Gastrocnemius medialis (tissue), 4 donors: ENCODE data around the gene ALDH2. TPM values are rescaled to one million over a fixed set of nuclear protein-coding genes. Genes with fewer than 3 reads are reported as not detected.

Experiments
- ATAC-seq, 2 donors: fragments of 150-250 bp; one replicate each; pipeline ENCODE4 v1.9.1; 2016
- DNase-seq, 2 donors: peaks; one replicate each; pipeline ENCODE4 v3.0.0-alpha.2; 2019
- H3K27ac ChIP-seq, 4 donors: fragments of 200-600 bp; sonication (generic); 1 replicate in 1 of 4; 2 replicates in 3 of 4; pipeline ENCODE4 v1.5.1; 2016 to 2018; ENCODE audit warnings: mild to moderate bottlenecking in 2 of 4, moderate library complexity in 1 of 4
- H3K27me3 ChIP-seq, 3 donors: fragments of 200-600 bp; sonication (generic) in 2 of 3; 1 replicate in 1 of 3; 2 replicates in 2 of 3; pipeline versions ENCODE4 v1.5.1 to v1.6.0; 2016 to 2019; ENCODE audit warnings: mild to moderate bottlenecking in 1 of 3, moderate library complexity in 1 of 3
- H3K36me3 ChIP-seq, 2 donors: fragments of 200-600 bp; sonication (generic) in 1 of 2; one replicate each; pipeline ENCODE4 v1.5.1; 2017 to 2018
- H3K4me1 ChIP-seq, 2 donors: fragments of 200-600 bp; sonication (generic) in 1 of 2; one replicate each; pipeline ENCODE4 v1.5.1; 2016 to 2017; ENCODE audit warnings: mild to moderate bottlenecking in 2 of 2
- H3K4me3 ChIP-seq, 4 donors: fragments of 200-600 bp; sonication (generic) in 3 of 4; 1 replicate in 1 of 4; 2 replicates in 3 of 4; pipeline ENCODE4 v1.5.1; 2016 to 2019; ENCODE audit warnings: mild to moderate bottlenecking in 2 of 4
- H3K9me3 ChIP-seq, 3 donors: fragments of 200-600 bp; sonication (generic) in 2 of 3; 1 replicate in 1 of 3; 2 replicates in 2 of 3; pipeline ENCODE4 v1.5.1; 2016 to 2019
- POLR2A ChIP-seq, 2 donors: fragments of 450-650 bp; IDR thresholded peaks; one replicate each; pipeline ENCODE4 v1.6.1; 2017; ENCODE audit warnings: antibody characterized with exemption in 2 of 2, mild to moderate bottlenecking in 2 of 2, moderate library complexity in 2 of 2
- in situ Hi-C, 4 donors: fragments of 200-750 bp; cut with MboI; loops; one replicate each; pipeline versions ENCODE4 v1.15.0 to v1.8.0; 2017; ENCODE audit warnings: low sequenced_read_pairs in 4 of 4
- intact Hi-C: fragments of 100-400 bp; cut with DNase I; formaldehyde crosslinking; loops from one replicate; pipeline ENCODE4 v1.15.1; 2023; ENCODE audit warnings: low total_unique reads
- total RNA-seq, 4 donors: library from RNA; depleted of rRNA; stranded (reverse); fragments of >200 nt; gene quantifications; one replicate each; pipeline versions ENCODE4 v1.1.0 to v1.2.3, GENCODE V29; 2016
- TF ChIP-seq, protein P1 (sequence below), 5 experiments: fragments of 450-650 bp in 3 of 5; fragments of 200-600 bp in 2 of 5; sonication (generic) in 2 of 5; IDR thresholded peaks in 4 of 5; conservative IDR thresholded peaks in 1 of 5; 1 replicate in 4 of 5; 2 replicates in 1 of 5; pipeline ENCODE4 v1.5.1; 2016 to 2019; ENCODE audit warnings: antibody characterized with exemption in 5 of 5, mild to moderate bottlenecking in 3 of 5, moderate library complexity in 3 of 5

Gene ALDH2
- total RNA-seq, 4 donors from 2014 or later, result 70.9 to 156 (median 89.9) TPM

DNA sequence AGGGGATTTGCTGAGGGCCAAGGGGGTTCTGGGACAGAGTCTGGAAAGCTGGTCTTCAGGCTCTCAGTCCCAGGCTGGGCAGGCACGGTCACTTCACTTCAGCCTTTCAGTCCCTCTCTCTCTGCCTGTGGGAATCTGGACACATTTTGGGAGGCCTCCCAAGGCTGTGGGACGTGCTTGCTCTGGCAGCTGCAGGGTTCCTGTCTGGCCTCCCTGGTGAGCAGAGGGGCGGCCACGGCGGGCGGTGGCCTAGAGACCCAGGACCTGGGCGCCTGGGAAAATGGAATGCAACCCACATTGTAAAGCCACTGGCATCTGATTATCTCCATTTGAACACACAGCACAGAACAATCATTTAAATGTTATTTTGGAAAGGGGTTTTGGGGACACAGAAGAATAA lies 10.1 kb upstream of the ALDH2 start:
- peaks cover 29 to 32% of the 10 kb centered on the region in 2 donors for H3K4me1 ChIP-seq
- H3K36me3 ChIP-seq, result no peaks in the 10 kb centered on the region
- TF ChIP-seq POLR2A (IDR thresholded peaks at IDR 0.05), result no peak
- TF ChIP-seq, protein P1, sequence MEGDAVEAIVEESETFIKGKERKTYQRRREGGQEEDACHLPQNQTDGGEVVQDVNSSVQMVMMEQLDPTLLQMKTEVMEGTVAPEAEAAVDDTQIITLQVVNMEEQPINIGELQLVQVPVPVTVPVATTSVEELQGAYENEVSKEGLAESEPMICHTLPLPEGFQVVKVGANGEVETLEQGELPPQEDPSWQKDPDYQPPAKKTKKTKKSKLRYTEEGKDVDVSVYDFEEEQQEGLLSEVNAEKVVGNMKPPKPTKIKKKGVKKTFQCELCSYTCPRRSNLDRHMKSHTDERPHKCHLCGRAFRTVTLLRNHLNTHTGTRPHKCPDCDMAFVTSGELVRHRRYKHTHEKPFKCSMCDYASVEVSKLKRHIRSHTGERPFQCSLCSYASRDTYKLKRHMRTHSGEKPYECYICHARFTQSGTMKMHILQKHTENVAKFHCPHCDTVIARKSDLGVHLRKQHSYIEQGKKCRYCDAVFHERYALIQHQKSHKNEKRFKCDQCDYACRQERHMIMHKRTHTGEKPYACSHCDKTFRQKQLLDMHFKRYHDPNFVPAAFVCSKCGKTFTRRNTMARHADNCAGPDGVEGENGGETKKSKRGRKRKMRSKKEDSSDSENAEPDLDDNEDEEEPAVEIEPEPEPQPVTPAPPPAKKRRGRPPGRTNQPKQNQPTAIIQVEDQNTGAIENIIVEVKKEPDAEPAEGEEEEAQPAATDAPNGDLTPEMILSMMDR (IDR thresholded peaks at IDR 0.05 in 4 of 5, conservative IDR thresholded peaks at IDR 0.05 in 1 of 5), result no peak
- no peak overlapping the region for H3K4me3 ChIP-seq
- in situ Hi-C loops, result loop anchor here in 2 of 4 donors (5.0 kb wide), 2 partner anchors 41 to 56 kb away; no protein-coding TSS in a partner anchor
- peak overlapping the region in 1 of 4 donors; percentile 74 for H3K27ac ChIP-seq
- ATAC-seq (no peak), DNase-seq (no peak)
- H3K27me3 ChIP-seq, result no peaks in the 10 kb centered on the region
- intact Hi-C loops, result no loop called here
- no peaks in the 10 kb centered on the region for H3K9me3 ChIP-seq

GRCh38 chr12:111757361-111758119 lies 9.2 kb upstream of the ALDH2 start:
- no peaks in the 10 kb centered on the region for H3K36me3 ChIP-seq
- H3K27ac ChIP-seq, result peak overlapping the region; percentile 72 to 80 (median 75)
- DNase-seq (peak in 1 of 2 donors; percentile 62), ATAC-seq (peak; percentile 27 to 32)
- no peak for TF ChIP-seq POLR2A (IDR thresholded peaks at IDR 0.05)
- TF ChIP-seq, protein P1 (IDR thresholded peaks at IDR 0.05 in 4 of 5, conservative IDR thresholded peaks at IDR 0.05 in 1 of 5), result no peak
- H3K4me3 ChIP-seq, result no peak overlapping the region
- in situ Hi-C loops, result loop anchor here in 2 of 4 donors (5.0 kb wide), 2 partner anchors 40 to 55 kb away; no protein-coding TSS in a partner anchor
- peaks cover 29 to 32% of the 10 kb centered on the region in 2 donors for H3K4me1 ChIP-seq
- H3K9me3 ChIP-seq, result no peaks in the 10 kb centered on the region
- no peaks in the 10 kb centered on the region for H3K27me3 ChIP-seq
- intact Hi-C loops, result no loop called here

- Histone ChIP-seq H3K36me3 (no peaks in the 10 kb centered on the region), H3K27ac (peak overlapping the region; percentile 72 to 80 (median 75)), H3K4me1 (peaks cover 28 to 32% of the 10 kb centered on the region in 2 donors), H3K27me3 (no peaks in the 10 kb centered on the region), H3K4me3 (no peak overlapping the region), H3K9me3 (no peaks in the 10 kb centered on the region)
- in situ Hi-C loops (loop anchor here in 2 of 4 donors (5.0 kb wide), 2 partner anchors 39 to 54 kb away; no protein-coding TSS in a partner anchor), intact Hi-C loops (no loop called here)
- ATAC-seq (peak; percentile 69 to 74), DNase-seq (peak in 1 of 2 donors; percentile 81)
- TF ChIP-seq, protein P1 (IDR thresholded peaks at IDR 0.05 in 4 of 5, conservative IDR thresholded peaks at IDR 0.05 in 1 of 5), result no peak
- no peak for TF ChIP-seq POLR2A (IDR thresholded peaks at IDR 0.05)
Observed at GRCh38 chr12:111758120-111758561, 8.6 kb upstream of the ALDH2 start.

DNA sequence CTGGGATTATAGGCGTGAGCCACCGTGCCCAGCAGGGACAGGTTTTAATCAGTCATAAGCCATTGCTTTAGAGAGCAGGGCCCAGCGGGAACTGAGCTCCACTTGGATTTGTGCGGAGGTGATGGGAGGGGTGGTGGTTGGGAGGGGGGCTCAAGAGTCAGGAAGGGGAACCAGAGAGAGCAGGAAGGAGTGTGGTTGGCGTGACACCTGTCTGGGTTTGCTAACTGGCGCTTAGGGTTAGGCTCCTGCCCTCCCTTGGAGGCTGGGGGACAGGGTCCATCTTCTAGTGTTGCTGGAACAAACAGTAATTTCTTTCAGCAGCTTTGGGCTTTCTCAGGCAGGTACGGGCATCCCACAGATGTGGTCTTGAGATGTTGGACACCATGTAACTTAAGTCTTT lies 7.5 kb upstream of the ALDH2 start:
- no peaks in the 10 kb centered on the region for H3K36me3 ChIP-seq
- no peak for TF ChIP-seq POLR2A (IDR thresholded peaks at IDR 0.05)
- TF ChIP-seq, protein P1 (IDR thresholded peaks at IDR 0.05 in 4 of 5, conservative IDR thresholded peaks at IDR 0.05 in 1 of 5), result no peak
- intact Hi-C loops, result no loop called here
- ATAC-seq (no peak), DNase-seq (no peak)
- no peak overlapping the region for H3K4me3 ChIP-seq
- no peaks in the 10 kb centered on the region for H3K9me3 ChIP-seq
- no peaks in the 10 kb centered on the region for H3K27me3 ChIP-seq
- H3K4me1 ChIP-seq, result peaks cover 24 to 30% of the 10 kb centered on the region in 2 donors
- H3K27ac ChIP-seq, result no peak overlapping the region
- in situ Hi-C loops, result loop anchor here in 2 of 4 donors (5.0 kb wide), 2 partner anchors 38 to 53 kb away; no protein-coding TSS in a partner anchor
